HepG2 (cell line): ENCODE data around the gene MN1. TPM values are rescaled to one million over a fixed set of nuclear protein-coding genes. Genes with fewer than 3 reads are reported as not detected.

ENCODE experiments used
- ATAC-seq: fragments of 200-7000 bp; cut with Tn5 transposase; 3 replicates; pipeline ENCODE4 v1.9.1; 2020; ENCODE audit warnings: mild to moderate bottlenecking, moderate library complexity
- BruUV-seq: library from RNA; stranded (reverse); fragments of 400-500 nt; replicated peaks from 2 replicates; lab custom pipeline; 2021; lab: Mats Ljungman, UMichigan
- CTCF ChIA-PET: fragments of 300-600 bp; formaldehyde crosslinking; extraction: SDS; loops from one replicate; lab custom pipeline; 2021; ENCODE audit warnings: low total read pairs, inconsistent platforms, low intra/inter-chr PET ratio; lab: Yijun Ruan, JAX
- POLR2A ChIA-PET: fragments of 350-600 bp; sonication (Branson Sonifier 250); formaldehyde crosslinking; loops from one replicate; lab custom pipeline; 2020; ENCODE audit warnings: antibody characterized with exemption, inconsistent platforms; lab: Yijun Ruan, JAX
- DNase-seq: peaks from one replicate; pipeline ENCODE4 v3.0.0-alpha.2; 2015; ENCODE audit warnings: low spot score
- FAIRE-seq: peaks from 3 replicates; lab custom pipeline; 2011; peaks lifted over from hg19 to GRCh38; lab: Jason Lieb, UNC
- H2AFZ ChIP-seq: one replicate; pipeline ENCODE4 v1.6.1; 2011; ENCODE audit warnings: low read length, inconsistent platforms
- H3K27ac ChIP-seq: fragments of 300-600 bp; 3 replicates; pipeline ENCODE4 v1.8.0; 2011; ENCODE audit warnings: mixed run types, mild to moderate bottlenecking, mixed read lengths, low read length, inconsistent platforms; ENCODE audit not compliant: insufficient read depth; ENCODE audit errors: extremely low read length
- H3K27me3 ChIP-seq, 2 experiments: fragments of 200-600 bp in 1 of 2; 2 replicates in 1 of 2; 3 replicates in 1 of 2; pipeline versions ENCODE4 v1.6.0 to v1.8.0; 2011; ENCODE audit warnings: low read length in 2 of 2, mild to moderate bottlenecking in 2 of 2, moderate library complexity in 2 of 2, inconsistent platforms in 1 of 2; ENCODE audit not compliant: insufficient read depth in 2 of 2, control insufficient read depth in 1 of 2
- H3K36me3 ChIP-seq, 2 experiments: fragments of 200-600 bp in 1 of 2; replicated peaks in 1 of 2; 2 replicates in 1 of 2; 3 replicates in 1 of 2; pipeline versions ENCODE4 v1.5.1 to v1.8.0; 2011; ENCODE audit warnings: low read length in 2 of 2, inconsistent platforms in 1 of 2; ENCODE audit not compliant: insufficient read depth in 2 of 2, control insufficient read depth in 1 of 2
- H3K4me1 ChIP-seq: 2 replicates; pipeline ENCODE4 v1.5.1; 2012; ENCODE audit warnings: low read length, inconsistent platforms; ENCODE audit not compliant: insufficient read depth
- H3K4me2 ChIP-seq: 2 replicates; pipeline ENCODE4 v1.6.0; 2011; ENCODE audit warnings: low read depth, low read length, inconsistent platforms
- H3K4me3 ChIP-seq, 3 experiments: fragments of 200-600 bp in 1 of 3; sonication (generic), shearing (Covaris generic) in 1 of 3; replicated peaks in 1 of 3; 2 replicates each; pipeline ENCODE4 v1.5.1; 2011 to 2016; ENCODE audit warnings: low read length in 3 of 3, inconsistent platforms in 2 of 3, low read depth in 2 of 3, mild to moderate bottlenecking in 2 of 3, control low read depth in 1 of 3, mixed read lengths in 1 of 3; ENCODE audit not compliant: insufficient read depth in 1 of 3
- H3K79me2 ChIP-seq: one replicate; pipeline ENCODE4 v1.6.1; 2011; ENCODE audit warnings: low read length, inconsistent platforms; ENCODE audit not compliant: insufficient read depth
- H3K9ac ChIP-seq: 2 replicates; pipeline ENCODE4 v1.6.0; 2011; ENCODE audit warnings: mild to moderate bottlenecking, low read depth, low read length, inconsistent platforms; ENCODE audit not compliant: insufficient read depth
- H3K9me3 ChIP-seq: 2 replicates; pipeline ENCODE4 v1.5.1; 2012; ENCODE audit warnings: mild to moderate bottlenecking, low read length
- H4K20me1 ChIP-seq: 2 replicates; pipeline ENCODE4 v1.6.0; 2011; ENCODE audit warnings: inconsistent platforms, mild to moderate bottlenecking, low read length, moderate library complexity; ENCODE audit not compliant: insufficient read depth
- HDAC2 ChIP-seq: sonication (generic); formaldehyde crosslinking; IDR thresholded peaks from 2 replicates; pipeline ENCODE4 v1.4.0; 2020; ENCODE audit warnings: missing genetic modification reagents
- KAT8 ChIP-seq: IDR thresholded peaks from 2 replicates; pipeline ENCODE4 v1.6.1; 2016; ENCODE audit warnings: missing genetic modification reagents, missing compliant biosample characterization
- MEF2D ChIP-seq: sonication (generic); formaldehyde crosslinking; IDR thresholded peaks from 2 replicates; pipeline ENCODE4 v1.5.1; 2020; ENCODE audit warnings: mild to moderate bottlenecking, missing genetic modification reagents
- MLXIP ChIP-seq: sonication (generic); formaldehyde crosslinking; IDR thresholded peaks from 2 replicates; pipeline ENCODE4 v1.9.0; 2021; ENCODE audit warnings: missing genetic modification reagents, borderline replicate concordance
- RBM22 ChIP-seq: fragments of 200-400 bp; formaldehyde crosslinking; optimal IDR thresholded peaks from 2 replicates; pipeline ENCODE3; 2017; ENCODE audit warnings: mild to moderate bottlenecking, low read length, moderate library complexity
- TAF15 ChIP-seq: fragments of 200-400 bp; formaldehyde crosslinking; IDR thresholded peaks from one replicate; pipeline ENCODE4 v1.6.1; 2018; ENCODE audit warnings: mild to moderate bottlenecking, low read depth, low read length; ENCODE audit not compliant: poor library complexity, severe bottlenecking
- ZBTB40 ChIP-seq, 2 experiments: fragments of 450-650 bp in 1 of 2; sonication (generic) in 1 of 2; formaldehyde crosslinking in 1 of 2; IDR thresholded peaks; 2 replicates each; pipeline versions ENCODE4 v1.6.1 to v1.8.0; 2016 to 2022; ENCODE audit warnings: antibody characterized with exemption in 1 of 2, mild to moderate bottlenecking in 1 of 2, missing genetic modification reagents in 1 of 2
- ZNF687 ChIP-seq: sonication (generic); formaldehyde crosslinking; IDR thresholded peaks from 2 replicates; pipeline ENCODE4 v1.5.1; 2020; ENCODE audit warnings: mild to moderate bottlenecking, missing genetic modification reagents, moderate library complexity
- WGBS: methylation state at CpG from one replicate; pipeline ENCODE4 v1.1.6; 2017; ENCODE audit warnings: low lambda C conversion rate; 5-methylcytosine and 5-hydroxymethylcytosine counted together
- in situ Hi-C: cut with HindIII; loops from 2 replicates; pipeline ENCODE4 v1.10.0; 2017; ENCODE audit warnings: low pct_unique_long_range_greater_than_20kb; ENCODE audit not compliant: extremely low pct_ligation_motif_present
- intact Hi-C: fragments of 100-400 bp; cut with micrococcal nuclease; formaldehyde crosslinking; loops from one replicate; pipeline ENCODE4 v1.10.0; 2022; ENCODE audit not compliant: unreplicated experiment
- polyA plus RNA-seq, 8 experiments: library from polyadenylated mRNA; depleted of rRNA in 3 of 8; stranded (reverse) in 7 of 8; unstranded in 1 of 8; fragments of >200 nt; fragmentation: Illumina TruSeq in 4 of 8; extraction: Trizol in 4 of 8; gene quantifications; 2 replicates each; pipeline versions ENCODE4 v1.2.1 to v1.2.3, GENCODE V29; 2011 to 2016; ENCODE audit warnings: low read depth in 4 of 8, missing spikeins in 1 of 8, mixed read lengths in 1 of 8; ENCODE audit not compliant: insufficient read depth in 1 of 8
- total RNA-seq, 5 experiments: library from RNA; depleted of rRNA; stranded (reverse); fragments of >200 nt; fragmentation: Illumina TruSeq; extraction: Trizol; gene quantifications; 2 replicates each; pipeline ENCODE4 v1.2.3, GENCODE V29; 2016; ENCODE audit warnings: low read depth in 1 of 5

MN1 gene
- total and polyA plus RNA-seq, 2 of the 13 experiments (the other 11 are each of a cell fraction or from before 2014, with no cell fraction given): 0.01 TPM; not detected in 1

GRCh38 chr22:27782088-27782487, 19.5 kb downstream of the MN1 start:
- BruUV-seq: no TSS peak
- H3K9ac ChIP-seq: no peak overlapping the region
- POLR2A ChIA-PET: no interaction called here
- H3K27me3 ChIP-seq: peaks cover 2 to 7% of the 10 kb centered on the region in 2 experiments; a peak in 2 of 5 replicates
- no peak for DNase-seq
- WGBS: 20% methylated on average over 3 of the region's 13 CpGs
- no peaks in the 10 kb centered on the region for H4K20me1 ChIP-seq
- H3K4me1 ChIP-seq: no peaks in the 10 kb centered on the region
- no peaks in the 10 kb centered on the region for H3K36me3 ChIP-seq
- no peak overlapping the region for H3K4me3 ChIP-seq
- no peak for ATAC-seq
- H3K79me2 ChIP-seq: no peaks in the 10 kb centered on the region
- in situ Hi-C loops (no loop called here), intact Hi-C loops (no loop called here)
- no peak overlapping the region for H3K27ac ChIP-seq
- no peak for FAIRE-seq
- no peak overlapping the region for H3K4me2 ChIP-seq
- H2AFZ ChIP-seq: no peak overlapping the region
- CTCF ChIA-PET: no interaction called here
- H3K9me3 ChIP-seq: no peaks in the 10 kb centered on the region
- TF ChIP-seq ZNF687 (no peak), RBM22 (no peak), TAF15 (no peak), ZBTB40 (IDR thresholded peaks at IDR 0.05) (no peak), ZBTB40 (CRISPR knock-in tag; IDR thresholded peaks at IDR 0.05) (no peak), HDAC2 (no peak), KAT8 (CRISPR knock-in tag) (no peak), MLXIP (CRISPR knock-in tag) (no peak), MEF2D (no peak)
